Stomach smooth muscle (tissue), 2 donors: ENCODE data around the gene DAND5.
A peak's percentile ranks its signal among the peaks of the same experiment; 100 is the strongest.

Experiments
- H3K27ac ChIP-seq: one replicate; pipeline ENCODE4 v1.7.0; 2013; ENCODE audit warnings: mild to moderate bottlenecking, low read length, inconsistent platforms
- H3K27me3 ChIP-seq, 2 donors: one replicate each; pipeline ENCODE4 v1.7.0; 2013; ENCODE audit warnings: low read length in 2 of 2; ENCODE audit not compliant: insufficient read depth in 2 of 2, control insufficient read depth in 1 of 2
- H3K36me3 ChIP-seq, 2 donors: one replicate each; pipeline ENCODE4 v1.7.0; 2013; ENCODE audit warnings: low read length in 2 of 2; ENCODE audit not compliant: control insufficient read depth in 2 of 2, insufficient read depth in 2 of 2
- H3K4me1 ChIP-seq: one replicate; pipeline ENCODE4 v1.7.0; 2013; ENCODE audit warnings: low read length; ENCODE audit not compliant: control insufficient read depth, insufficient read depth
- H3K4me3 ChIP-seq, 2 donors: one replicate each; pipeline ENCODE4 v1.7.0; 2013; ENCODE audit warnings: low read length in 2 of 2
- H3K9ac ChIP-seq, 2 donors: one replicate each; pipeline ENCODE4 v1.7.0; 2013; ENCODE audit warnings: low read length in 2 of 2, mild to moderate bottlenecking in 1 of 2
- H3K9me3 ChIP-seq, 2 donors: one replicate each; pipeline ENCODE4 v1.7.0; 2013; ENCODE audit warnings: low read length in 2 of 2; ENCODE audit not compliant: control insufficient read depth in 2 of 2
- donor health status: healthy.
- donor health status: Pancreatic carcinoma.

Gene DAND5

DNA sequence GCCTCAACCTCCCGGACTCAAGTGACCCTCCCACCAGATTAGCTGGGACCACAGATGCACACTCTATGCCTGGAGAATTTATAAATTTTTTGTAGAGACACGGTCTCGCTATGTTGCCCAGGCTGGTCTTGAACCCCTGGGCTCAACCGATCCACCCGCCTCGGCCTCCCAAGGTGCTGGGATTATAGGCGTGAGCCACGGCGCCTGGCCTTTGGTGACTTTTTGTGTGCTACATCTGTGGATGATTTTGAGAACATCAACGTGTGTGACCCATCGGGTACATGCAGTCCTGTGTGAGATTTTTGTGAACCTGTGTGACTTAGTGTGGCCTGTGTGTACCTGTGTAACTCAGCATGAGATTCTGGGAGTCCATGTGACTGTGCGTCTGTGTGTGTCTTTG, 17.4 kb downstream of the DAND5 start:
- H3K4me3 ChIP-seq = no peak overlapping the region
- peaks cover 19% of the 10 kb centered on the region for H3K4me1 ChIP-seq
- no peaks in the 10 kb centered on the region for H3K27me3 ChIP-seq
- no peak overlapping the region for H3K9ac ChIP-seq
- H3K36me3 ChIP-seq = no peaks in the 10 kb centered on the region
- H3K9me3 ChIP-seq = no peaks in the 10 kb centered on the region
- no peak overlapping the region for H3K27ac ChIP-seq

DNA sequence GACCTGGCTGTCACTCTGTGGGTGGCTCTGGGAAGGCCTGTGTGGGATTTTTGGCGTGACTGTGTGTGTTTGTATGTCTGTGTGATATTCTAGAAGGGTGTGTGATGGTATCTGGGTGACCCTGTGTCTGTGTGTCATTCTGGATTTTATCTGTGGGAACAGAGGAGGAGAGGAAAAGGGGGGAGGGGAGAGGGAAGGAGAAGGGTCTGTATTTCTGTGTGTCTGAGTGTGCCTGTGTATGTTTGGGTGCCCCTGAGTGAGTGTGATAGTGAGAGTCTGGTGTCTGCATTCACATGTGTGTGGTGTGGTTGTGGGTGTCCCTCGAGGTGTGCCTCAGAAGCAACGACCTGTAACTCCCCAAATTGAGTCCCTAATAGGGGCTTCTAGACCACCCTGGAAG, 17.8 kb downstream of the DAND5 start:
- H3K9me3 ChIP-seq = no peaks in the 10 kb centered on the region
- H3K9ac ChIP-seq = no peak overlapping the region
- no peak overlapping the region for H3K27ac ChIP-seq
- no peaks in the 10 kb centered on the region for H3K27me3 ChIP-seq
- no peak overlapping the region for H3K4me3 ChIP-seq
- no peaks in the 10 kb centered on the region for H3K36me3 ChIP-seq
- H3K4me1 ChIP-seq = peaks cover 19% of the 10 kb centered on the region

DNA sequence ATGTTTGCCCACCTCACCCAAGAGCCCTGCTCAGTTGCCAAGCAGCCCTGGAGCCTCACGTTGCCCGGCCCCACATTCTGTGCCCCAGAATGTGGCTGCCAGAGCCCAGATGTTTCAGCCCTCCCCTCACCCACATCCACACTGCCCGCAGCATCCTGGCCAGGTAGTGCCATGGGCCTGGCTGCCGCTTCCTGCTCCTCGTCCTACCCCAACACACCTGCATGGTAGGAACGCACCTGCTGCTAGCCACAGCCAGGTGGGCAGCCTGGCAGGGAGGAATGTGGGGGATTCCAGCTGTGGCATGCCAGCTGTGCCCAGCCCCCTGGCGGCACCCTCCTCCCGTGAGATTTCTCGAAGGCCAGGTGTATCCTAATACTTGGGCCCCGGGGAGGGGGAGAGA, 18.4 kb downstream of the DAND5 start:
- Histone ChIP-seq H3K9ac (no peak overlapping the region), H3K27ac (no peak overlapping the region), H3K36me3 (no peaks in the 10 kb centered on the region), H3K27me3 (no peaks in the 10 kb centered on the region), H3K4me1 (peaks cover 19% of the 10 kb centered on the region), H3K9me3 (no peaks in the 10 kb centered on the region), H3K4me3 (no peak overlapping the region)

DNA sequence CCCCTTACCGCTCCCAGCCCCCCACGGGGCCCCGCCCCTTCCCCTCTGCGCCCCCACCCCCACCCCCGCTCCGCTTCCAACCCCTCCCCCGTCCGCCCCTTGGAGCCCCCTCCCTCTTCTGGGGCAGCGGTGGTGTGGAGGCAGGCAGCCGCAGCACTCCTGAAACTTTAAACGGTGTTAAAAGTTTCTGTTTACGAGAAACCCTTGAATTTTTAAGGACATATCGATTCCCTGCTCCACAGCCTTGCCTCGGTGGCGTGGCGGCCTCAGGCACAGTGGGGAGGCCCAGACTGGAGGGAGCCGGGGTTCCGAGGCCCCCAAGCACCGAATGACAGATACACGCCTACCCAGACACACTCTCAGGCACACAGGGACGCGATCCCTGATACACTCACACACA, 21.1 kb downstream of the DAND5 start:
- H3K9me3 ChIP-seq = no peaks in the 10 kb centered on the region
- no peak overlapping the region for H3K4me3 ChIP-seq

DNA sequence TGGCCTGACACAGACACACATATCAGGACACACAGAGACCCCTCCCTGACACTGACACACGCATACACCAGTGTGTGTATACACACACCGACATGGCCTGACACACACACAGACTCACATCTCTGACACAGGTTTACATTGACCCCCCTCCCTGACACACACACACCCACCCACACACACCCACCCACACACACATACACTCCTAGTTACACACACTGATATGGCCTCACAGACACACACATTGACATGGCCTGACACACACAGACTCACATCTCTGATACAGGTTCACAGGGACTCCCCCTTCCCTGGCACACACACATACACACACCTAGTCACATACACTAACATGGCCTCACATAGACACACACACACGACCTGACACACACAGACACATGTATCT, 21.5 kb downstream of the DAND5 start:
- Histone ChIP-seq H3K36me3 (no peaks in the 10 kb centered on the region), H3K27me3 (no peaks in the 10 kb centered on the region), H3K9me3 (no peaks in the 10 kb centered on the region), H3K27ac (no peak overlapping the region), H3K9ac (no peak overlapping the region), H3K4me1 (peaks cover 8% of the 10 kb centered on the region), H3K4me3 (no peak overlapping the region)

More for the DNA sequence above, 21.1 kb downstream of the DAND5 start:
- H3K9ac ChIP-seq = no peak overlapping the region
- H3K27me3 ChIP-seq = no peaks in the 10 kb centered on the region
- no peak overlapping the region for H3K27ac ChIP-seq
- no peaks in the 10 kb centered on the region for H3K36me3 ChIP-seq
- H3K4me1 ChIP-seq = peaks cover 11% of the 10 kb centered on the region

DNA sequence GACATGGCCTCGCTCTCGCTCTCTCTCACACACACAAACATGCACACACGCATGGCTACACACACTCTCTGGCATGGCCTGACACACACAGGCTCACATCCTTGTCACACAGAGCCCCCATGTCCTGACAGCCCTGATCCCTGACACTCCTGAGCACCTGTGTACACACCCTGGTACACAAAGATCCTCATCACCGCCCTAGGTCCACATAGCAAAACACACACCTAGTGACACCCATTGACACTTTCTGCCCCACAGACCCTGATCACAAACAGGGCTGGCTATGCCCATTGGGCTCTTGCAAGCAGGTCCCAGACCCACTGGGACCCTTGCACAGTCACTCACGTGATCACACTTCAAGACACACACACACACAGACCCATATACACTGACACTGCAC, 21.9 kb downstream of the DAND5 start:
- no peaks in the 10 kb centered on the region for H3K9me3 ChIP-seq
- H3K4me1 ChIP-seq = peaks cover 8% of the 10 kb centered on the region
- H3K4me3 ChIP-seq = no peak overlapping the region
- no peak overlapping the region for H3K9ac ChIP-seq
- no peaks in the 10 kb centered on the region for H3K36me3 ChIP-seq
- no peak overlapping the region for H3K27ac ChIP-seq
- H3K27me3 ChIP-seq = no peaks in the 10 kb centered on the region

DNA sequence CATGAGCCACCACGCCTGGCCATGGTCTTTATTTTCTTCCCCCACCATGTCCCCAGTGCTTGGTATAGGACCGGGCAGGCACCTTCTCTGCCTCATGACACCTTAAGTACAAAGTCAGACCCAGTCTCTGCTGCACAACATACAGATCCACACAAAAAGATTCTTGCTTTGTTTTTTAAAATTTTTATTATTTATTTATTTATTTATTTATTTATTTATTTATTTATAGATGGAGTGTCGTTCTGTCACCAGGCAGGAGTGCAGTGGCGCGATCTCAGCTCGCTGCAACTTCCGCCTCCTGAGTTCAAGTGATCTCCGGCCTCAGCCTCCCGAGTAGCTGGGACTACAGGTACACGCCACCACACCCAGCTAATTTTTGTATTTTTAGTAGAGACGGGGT, 23.4 kb downstream of the DAND5 start:
- peaks cover 21% of the 10 kb centered on the region for H3K4me1 ChIP-seq
- no peaks in the 10 kb centered on the region for H3K36me3 ChIP-seq
- no peaks in the 10 kb centered on the region for H3K9me3 ChIP-seq
- H3K27me3 ChIP-seq = no peaks in the 10 kb centered on the region
- H3K27ac ChIP-seq = no peak overlapping the region
- H3K9ac ChIP-seq = no peak overlapping the region
- no peak overlapping the region for H3K4me3 ChIP-seq

DNA sequence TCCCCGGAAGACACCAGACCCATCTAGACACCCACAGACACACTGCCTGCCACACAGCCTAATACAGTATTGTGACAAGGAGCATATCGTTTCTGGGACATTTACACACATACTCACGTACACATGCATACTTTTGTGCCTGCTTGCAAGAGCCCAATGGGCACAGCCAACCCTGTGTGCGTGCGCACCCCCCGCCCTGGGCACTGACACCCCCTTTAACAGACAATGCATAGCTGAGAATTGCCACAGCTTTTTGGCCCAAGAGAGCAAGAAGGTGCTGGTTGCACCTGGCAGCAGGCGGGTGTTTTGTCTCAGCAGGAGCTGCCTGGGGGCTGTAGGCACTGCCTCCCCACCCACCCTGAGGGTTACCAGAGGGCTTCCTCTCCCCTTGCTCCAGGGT, 24.2 kb downstream of the DAND5 start:
- no peak overlapping the region for H3K9ac ChIP-seq
- H3K27me3 ChIP-seq = no peaks in the 10 kb centered on the region
- H3K4me3 ChIP-seq = no peak overlapping the region
- no peaks in the 10 kb centered on the region for H3K9me3 ChIP-seq
- peaks cover 26% of the 10 kb centered on the region for H3K4me1 ChIP-seq
- no peak overlapping the region for H3K27ac ChIP-seq
- peaks cover 0 to 1% of the 10 kb centered on the region in 2 donors for H3K36me3 ChIP-seq

DNA sequence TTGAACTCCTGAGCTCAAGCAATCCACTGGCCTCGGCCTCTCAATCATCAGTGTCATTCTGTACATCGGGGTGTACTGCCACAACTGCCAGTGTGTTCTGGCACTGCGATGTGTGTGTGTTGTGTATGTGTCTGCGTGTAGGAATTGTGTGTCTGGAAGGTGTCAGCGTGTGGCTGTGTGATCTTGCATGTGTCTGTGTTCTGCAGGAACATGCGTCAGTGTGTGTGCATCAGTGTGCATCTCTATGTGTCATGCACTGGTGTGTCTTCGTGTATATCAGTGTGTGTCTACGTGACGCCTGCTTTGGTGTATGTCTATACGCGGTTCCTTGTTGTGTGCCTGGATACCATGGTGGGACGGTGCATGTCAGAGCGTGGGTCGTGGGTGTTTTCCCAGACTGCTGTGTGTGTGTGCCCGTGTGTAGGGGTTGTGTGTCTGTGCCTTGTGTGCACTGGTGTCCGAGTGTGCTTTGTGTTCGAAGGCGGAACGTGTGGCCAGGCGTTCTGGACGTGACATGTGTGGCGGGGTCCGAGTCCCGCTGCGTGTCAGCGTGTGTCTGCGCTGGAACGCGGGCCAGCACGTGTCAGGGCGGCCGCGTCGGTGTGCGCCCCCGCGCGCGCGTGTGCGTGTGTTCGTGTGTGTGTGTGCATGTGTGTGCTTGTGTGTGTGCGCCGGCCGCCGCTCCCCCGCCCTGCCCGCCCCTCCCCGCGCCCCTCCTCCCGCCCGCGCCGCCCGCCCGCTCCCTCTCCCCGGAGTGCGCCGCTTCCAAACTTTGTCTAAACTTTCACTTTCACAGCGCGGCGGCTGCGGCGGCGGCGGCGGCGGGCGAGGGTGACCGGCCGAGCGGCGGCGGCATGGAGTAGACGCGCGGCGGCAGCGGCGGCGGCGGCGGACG, 25.6 kb downstream of the DAND5 start, which contains the start of gene NFIX:
Gene NFIX, plus strand, starts transcription at position 775 of the 895 bp plus-strand sequence. CDS start 363 bp downstream, outside the sequence.
- Histone ChIP-seq H3K27me3 (no peaks in the 10 kb centered on the region), H3K4me3 (peak within 1 kb of the TSS; percentile 87 to 90), H3K27ac (peak within 1 kb of the TSS; percentile 95), H3K9ac (peak within 1 kb of the TSS; percentile 72 to 74), H3K36me3 (peaks cover 0 to 10% of the 10 kb centered on the region in 2 donors), H3K9me3 (no peaks in the 10 kb centered on the region), H3K4me1 (peaks cover 39% of the 10 kb centered on the region)

DNA sequence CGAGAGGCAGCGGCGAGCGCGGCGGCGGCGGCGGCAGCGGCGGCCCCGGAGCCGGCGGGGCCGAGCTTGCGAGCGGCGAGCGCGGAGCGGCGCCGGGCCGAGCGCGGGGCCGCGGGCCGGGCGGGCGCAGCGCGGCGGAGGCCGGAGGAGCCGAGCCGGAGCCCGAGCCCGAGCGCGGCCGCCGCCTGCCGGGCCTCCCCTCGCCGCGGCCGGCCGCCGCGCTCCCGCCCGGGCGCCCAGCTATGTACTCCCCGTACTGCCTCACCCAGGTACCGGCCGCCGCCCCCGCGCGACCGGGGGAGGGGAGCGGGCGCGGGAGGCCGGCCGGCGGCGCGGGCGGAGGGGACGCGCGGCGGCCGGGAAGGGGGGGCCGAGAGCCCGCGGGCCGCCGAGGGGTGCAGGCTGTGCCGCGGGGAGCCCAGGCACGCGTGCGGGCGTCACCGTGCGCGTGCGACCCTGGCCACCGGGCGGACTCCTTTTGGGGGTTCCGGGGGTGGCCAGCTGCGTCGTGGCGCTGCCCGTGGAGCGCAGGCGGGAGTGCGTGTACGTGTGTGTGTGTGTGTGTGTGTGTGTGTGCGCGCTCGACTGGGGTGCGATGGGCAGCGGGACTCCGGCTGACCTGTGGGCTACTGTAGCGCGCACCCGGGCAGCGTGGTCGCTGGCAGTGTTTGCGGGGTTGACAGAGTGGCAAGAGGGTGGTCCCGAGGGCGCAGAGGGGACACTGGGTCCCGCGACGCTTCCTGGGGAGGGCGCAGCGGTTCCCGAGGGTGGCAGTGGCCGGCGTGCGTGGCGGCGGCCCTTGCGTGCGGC, 26.4 kb downstream of the DAND5 start:
- peaks cover 48% of the 10 kb centered on the region for H3K4me1 ChIP-seq
- H3K9me3 ChIP-seq = no peaks in the 10 kb centered on the region
- peaks cover 0 to 10% of the 10 kb centered on the region in 2 donors for H3K36me3 ChIP-seq
- peak overlapping the region; percentile 72 to 74 for H3K9ac ChIP-seq
- H3K27me3 ChIP-seq = no peaks in the 10 kb centered on the region
- peak overlapping the region; percentile 87 to 90 for H3K4me3 ChIP-seq
- peak overlapping the region; percentile 95 for H3K27ac ChIP-seq
